GM19099 (cell line): ENCODE measurements around the gene ARPC1B.
A peak's percentile ranks its signal among the peaks of the same experiment; 100 is the strongest.

ENCODE experiments used
- POLR2A ChIP-seq: IDR thresholded peaks from 3 replicates; pipeline ENCODE4 v1.6.1; 2011; ENCODE audit warnings: low read depth; ENCODE audit not compliant: insufficient read length; ENCODE audit errors: extremely low read depth

The ARPC1B gene

DNA sequence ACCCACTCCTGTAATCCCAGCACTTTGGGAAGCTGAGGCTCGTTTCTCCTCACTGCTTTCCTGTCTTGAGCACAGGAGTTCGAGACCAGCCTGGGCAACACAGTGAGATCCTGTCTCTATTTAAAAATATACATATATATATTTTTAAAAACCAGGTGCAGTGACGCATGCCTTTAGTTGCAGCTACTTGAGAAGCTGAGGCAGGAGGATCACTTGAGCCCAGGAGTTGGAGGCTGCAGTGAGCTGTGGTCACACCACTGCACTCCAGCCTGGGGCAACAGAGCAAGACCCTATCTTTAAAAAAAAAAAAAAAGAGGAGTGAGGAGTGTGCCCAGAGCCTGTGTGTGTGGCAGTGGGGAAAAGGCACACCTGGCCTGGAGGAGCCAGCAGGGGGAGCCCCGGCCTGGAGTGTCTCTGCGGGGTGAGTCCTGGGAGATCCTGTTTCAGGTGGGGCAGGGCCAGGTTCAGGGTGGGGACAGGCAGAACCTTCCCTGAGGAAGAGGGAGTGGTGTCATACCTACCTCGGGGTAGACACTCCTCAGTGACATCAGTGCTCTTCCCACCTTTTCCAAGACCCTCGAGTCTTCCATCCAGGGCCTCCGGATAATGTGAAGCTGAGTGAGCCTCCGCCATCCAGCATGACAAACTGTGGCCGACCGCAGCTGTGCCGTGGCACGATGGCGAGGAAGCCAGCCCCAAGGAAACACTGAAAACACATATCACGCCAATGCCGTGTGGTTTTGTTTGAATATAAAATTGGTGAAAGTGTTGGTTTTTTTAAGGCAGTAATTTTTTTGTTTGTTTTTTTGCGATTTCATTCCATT lies 9.0 kb upstream of the ARPC1B start:
- TF ChIP-seq POLR2A, result no peak

GRCh38 chr7:99366646-99367045 lies 7.9 kb upstream of the ARPC1B start:
- TF ChIP-seq POLR2A, result no peak

GRCh38 chr7:99368750-99369389 lies 5.7 kb upstream of the ARPC1B start:
- TF ChIP-seq POLR2A, result no peak

- no peak for TF ChIP-seq POLR2A
These were observed 4.7 kb upstream of the ARPC1B start for GRCh38 chr7:99369767-99370391.

- no peak for TF ChIP-seq POLR2A
These were observed 3.1 kb upstream of the ARPC1B start for GRCh38 chr7:99371376-99371920.

DNA sequence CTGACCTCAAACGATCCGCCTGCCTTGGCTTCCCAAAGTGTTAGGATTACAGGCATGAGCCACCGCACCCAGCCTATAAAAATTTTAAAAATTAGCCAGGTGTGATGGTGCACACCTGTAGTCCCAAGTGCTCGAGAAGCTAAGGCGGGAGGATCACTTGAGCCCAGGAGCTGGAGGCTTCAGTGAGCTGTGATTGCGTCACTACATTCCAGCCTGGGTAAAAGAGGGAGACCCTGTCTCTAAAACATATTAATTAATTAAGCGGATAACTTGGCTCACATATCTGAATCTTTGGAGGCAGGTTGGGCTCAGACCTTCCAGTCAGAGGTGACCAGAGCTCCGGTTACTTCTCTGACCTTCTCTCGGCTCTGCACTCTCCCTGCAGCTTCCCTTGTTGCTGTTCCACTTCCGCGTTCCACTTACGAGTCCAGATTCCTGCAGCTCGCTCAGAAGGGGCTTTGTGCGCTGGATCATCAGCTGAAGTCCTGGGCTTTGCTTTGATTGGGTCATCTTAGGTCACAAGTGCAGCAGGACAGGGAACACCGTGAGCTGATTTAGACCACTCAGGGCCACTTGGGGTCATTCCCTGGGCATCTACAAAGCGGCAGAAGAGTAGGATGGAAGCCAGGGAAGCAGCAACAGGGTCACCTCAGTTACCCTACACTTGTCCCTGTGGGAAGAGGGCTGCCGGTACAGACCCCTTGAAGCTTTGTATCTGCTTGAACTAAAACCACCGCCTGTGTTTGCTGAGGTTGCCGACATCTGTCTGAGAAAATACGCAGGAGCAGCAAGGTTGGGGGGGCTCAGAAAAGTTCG lies 2.0 kb upstream of the ARPC1B start:
- TF ChIP-seq POLR2A, result no peak

- no peak for TF ChIP-seq POLR2A
These were observed 1.2 kb upstream of the ARPC1B start for GRCh38 chr7:99373091-99374066.

GRCh38 chr7:99375070-99375807 lies 709 bp downstream of the ARPC1B start:
- TF ChIP-seq POLR2A, result peak; percentile 65

- peak; percentile 52 for TF ChIP-seq POLR2A
These were observed 4.6 kb downstream of the ARPC1B start for GRCh38 chr7:99379043-99379577.

DNA sequence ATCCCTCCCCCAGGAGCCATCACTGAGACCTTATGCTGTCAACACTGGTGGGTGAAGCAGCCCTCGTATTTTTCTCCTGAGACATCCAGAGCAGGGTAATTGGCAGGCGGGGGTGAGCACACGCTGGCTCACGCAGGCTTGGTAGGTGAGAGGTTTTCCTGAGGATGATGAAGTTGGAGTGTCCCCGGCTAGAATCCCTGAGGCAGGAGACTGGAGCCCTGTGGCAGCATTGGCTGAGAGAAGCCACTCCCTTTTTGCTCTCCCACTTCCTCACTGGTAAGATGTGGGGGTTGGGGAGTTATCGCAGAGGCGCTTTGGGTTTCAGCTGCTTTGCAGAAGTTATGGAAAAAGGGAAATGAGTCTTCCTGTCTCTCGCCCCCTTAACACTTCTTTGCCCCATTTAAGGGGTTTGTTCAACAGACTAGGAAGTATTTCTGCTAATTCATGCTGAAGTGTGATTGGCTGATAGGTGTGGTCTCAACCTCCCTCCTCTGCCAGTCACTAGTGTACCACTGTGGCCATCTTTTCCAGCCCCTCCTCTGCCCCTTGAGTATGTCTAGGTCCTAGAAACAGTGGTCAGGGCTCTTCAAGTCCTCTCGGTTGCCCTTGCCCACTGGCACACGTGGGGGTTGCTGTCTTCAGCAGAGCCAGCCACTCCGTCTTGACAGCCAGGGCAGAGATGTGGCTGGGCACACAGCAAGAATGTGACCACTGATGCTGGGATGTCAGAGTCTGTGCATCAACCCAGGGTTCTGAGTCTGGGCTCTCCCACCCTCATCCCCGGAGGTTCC lies 5.7 kb downstream of the ARPC1B start:
- no peak for TF ChIP-seq POLR2A

- peak; percentile 79 for TF ChIP-seq POLR2A
These were observed 6.5 kb downstream of the ARPC1B start for GRCh38 chr7:99380823-99381663.
